Activated CD8-positive, alpha-beta memory T cell treated with anti-CD3 and anti-CD28 coated beads, Interleukin-2, amount 50 U/mL, for 1 hour (primary cell): ENCODE data around the gene IGSF9B.

Experiments
- DNase-seq: peaks from one replicate; pipeline ENCODE4 v3.0.0-alpha.2; 2020; ENCODE audit errors: extremely low read depth

Gene IGSF9B

GRCh38 chr11:133901316-133901715, 55.5 kb downstream of the IGSF9B start:
- DNase-seq: no peak

GRCh38 chr11:133900176-133901105, 56.3 kb downstream of the IGSF9B start:
- no peak for DNase-seq

- DNase-seq: no peak
These were observed 58.0 kb downstream of the IGSF9B start for GRCh38 chr11:133898770-133899115.

- no peak for DNase-seq
These were observed 58.6 kb downstream of the IGSF9B start for GRCh38 chr11:133898031-133898769.

GRCh38 chr11:133897331-133897650, 59.5 kb downstream of the IGSF9B start:
- DNase-seq: no peak

GRCh38 chr11:133896642-133897330, 60.0 kb downstream of the IGSF9B start:
- DNase-seq: no peak

GRCh38 chr11:133896028-133896427, 60.7 kb downstream of the IGSF9B start:
- no peak for DNase-seq

GRCh38 chr11:133895551-133895950, 61.2 kb downstream of the IGSF9B start:
- no peak for DNase-seq

- no peak for DNase-seq
These were observed 61.7 kb downstream of the IGSF9B start for GRCh38 chr11:133895061-133895479.

GRCh38 chr11:133893381-133893780, 63.4 kb downstream of the IGSF9B start:
- DNase-seq: no peak

- DNase-seq: no peak
These were observed 64.0 kb downstream of the IGSF9B start for GRCh38 chr11:133892584-133893380.

- no peak for DNase-seq
These were observed 64.6 kb downstream of the IGSF9B start for GRCh38 chr11:133892126-133892525.

GRCh38 chr11:133889893-133890292, 66.9 kb downstream of the IGSF9B start:
- no peak for DNase-seq

GRCh38 chr11:133889188-133889587, 67.6 kb downstream of the IGSF9B start:
- DNase-seq: no peak

- no peak for DNase-seq
These were observed 69.0 kb downstream of the IGSF9B start for GRCh38 chr11:133887692-133888332.

- DNase-seq: no peak
These were observed 70.7 kb downstream of the IGSF9B start for GRCh38 chr11:133886029-133886428.

GRCh38 chr11:133872160-133872559, 84.6 kb downstream of the IGSF9B start:
- DNase-seq: no peak

GRCh38 chr11:133867456-133867855, 89.3 kb downstream of the IGSF9B start:
- DNase-seq: no peak

GRCh38 chr11:133865466-133865865, 91.3 kb downstream of the IGSF9B start:
- DNase-seq: no peak

GRCh38 chr11:133864756-133865155, 92.0 kb downstream of the IGSF9B start:
- no peak for DNase-seq

- no peak for DNase-seq
These were observed 96.6 kb downstream of the IGSF9B start for GRCh38 chr11:133860151-133860550.
